Middle frontal gyrus (tissue), 1 donor: ENCODE data around the gene GFPT1.

Experiments used
- DNase-seq: peaks from one replicate; pipeline ENCODE4 v3.0.0-alpha.2; 2015; ENCODE audit warnings: low spot score; ENCODE audit errors: extremely low spot score

The GFPT1 gene

DNA sequence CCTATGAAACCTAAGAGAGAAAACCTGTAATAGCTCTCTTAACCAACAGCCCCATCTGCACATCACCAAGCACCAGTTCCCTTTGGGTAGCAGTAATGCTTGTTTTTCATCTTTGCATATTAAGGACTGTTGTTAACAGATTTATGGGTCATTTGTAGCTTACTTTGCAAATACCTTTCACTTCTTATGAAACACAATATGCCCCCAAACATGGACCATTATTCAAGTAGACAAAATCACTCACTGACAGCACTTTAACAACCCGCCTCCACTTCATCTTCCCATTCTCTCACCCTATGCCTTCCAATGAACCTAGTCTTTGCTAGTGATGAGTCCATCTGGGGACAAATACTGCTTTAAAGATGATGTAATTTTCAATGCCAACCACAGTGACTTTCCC, 64.4 kb downstream of the GFPT1 start:
- DNase-seq = no peak

DNA sequence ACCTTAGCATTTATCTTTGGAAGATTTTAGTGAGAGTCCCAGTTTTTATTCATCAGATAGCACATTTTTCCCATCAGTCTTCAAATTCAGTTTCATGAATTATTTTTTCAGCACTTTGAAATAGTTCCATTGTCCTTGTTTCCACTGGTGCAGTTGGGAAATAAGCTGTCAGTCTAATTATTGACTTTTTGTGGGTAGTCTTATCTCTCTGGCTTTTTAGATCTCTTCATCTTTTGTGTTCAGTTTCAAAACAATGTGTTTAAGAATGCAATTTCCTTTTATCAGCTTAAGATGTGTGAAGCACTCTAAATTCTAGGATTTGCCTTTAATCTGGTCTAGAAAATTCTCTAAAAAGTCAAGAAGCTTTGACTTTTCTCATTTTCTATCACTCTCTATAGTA, 70.5 kb downstream of the GFPT1 start:
- DNase-seq = no peak

DNA sequence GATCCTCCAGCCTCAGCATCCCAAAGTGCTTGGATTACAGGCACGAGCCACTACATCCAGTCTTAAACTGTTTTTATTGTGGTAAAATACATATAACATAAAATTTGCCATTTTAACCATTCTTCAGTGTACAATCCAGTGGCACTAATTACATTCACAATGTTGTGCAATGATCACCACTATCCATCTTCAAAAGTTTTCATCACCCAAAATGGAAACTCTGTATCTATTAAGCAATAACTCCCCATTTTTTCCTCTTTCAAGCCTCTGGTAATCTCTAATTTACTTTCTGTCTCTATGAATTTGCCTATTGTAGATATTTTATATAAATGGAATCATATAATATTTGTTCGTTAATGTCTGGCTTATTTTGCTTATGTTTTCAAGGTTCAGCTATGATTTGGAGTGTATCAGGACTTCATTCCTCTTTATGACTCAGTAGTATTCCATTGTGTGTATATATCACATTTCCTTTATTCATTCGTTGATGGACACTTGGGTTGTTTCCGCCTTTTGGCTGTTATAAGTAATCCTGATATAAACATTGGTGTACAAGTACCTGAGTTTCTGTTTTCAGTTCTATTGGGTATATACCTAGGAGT, 71.8 kb downstream of the GFPT1 start:
- DNase-seq = no peak

DNA sequence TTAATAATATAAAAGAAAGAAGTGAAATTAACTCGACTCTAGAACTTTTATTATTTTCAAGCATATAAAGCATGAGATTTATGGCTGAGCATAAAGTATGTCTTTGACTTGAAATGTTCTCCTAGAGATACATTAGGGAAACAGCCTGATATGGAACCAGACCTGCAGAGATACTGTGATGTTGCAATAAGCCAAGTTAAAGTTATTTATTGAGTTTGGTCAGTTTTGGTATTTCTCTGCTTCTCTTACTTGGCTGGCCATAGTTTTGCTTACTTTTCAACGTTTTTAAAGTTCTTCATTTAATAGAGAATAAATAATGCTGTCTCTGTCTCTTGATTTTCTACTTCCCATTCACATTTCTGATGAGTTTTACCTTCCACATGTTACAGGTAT, 76.0 kb downstream of the GFPT1 start:
- DNase-seq = no peak

DNA sequence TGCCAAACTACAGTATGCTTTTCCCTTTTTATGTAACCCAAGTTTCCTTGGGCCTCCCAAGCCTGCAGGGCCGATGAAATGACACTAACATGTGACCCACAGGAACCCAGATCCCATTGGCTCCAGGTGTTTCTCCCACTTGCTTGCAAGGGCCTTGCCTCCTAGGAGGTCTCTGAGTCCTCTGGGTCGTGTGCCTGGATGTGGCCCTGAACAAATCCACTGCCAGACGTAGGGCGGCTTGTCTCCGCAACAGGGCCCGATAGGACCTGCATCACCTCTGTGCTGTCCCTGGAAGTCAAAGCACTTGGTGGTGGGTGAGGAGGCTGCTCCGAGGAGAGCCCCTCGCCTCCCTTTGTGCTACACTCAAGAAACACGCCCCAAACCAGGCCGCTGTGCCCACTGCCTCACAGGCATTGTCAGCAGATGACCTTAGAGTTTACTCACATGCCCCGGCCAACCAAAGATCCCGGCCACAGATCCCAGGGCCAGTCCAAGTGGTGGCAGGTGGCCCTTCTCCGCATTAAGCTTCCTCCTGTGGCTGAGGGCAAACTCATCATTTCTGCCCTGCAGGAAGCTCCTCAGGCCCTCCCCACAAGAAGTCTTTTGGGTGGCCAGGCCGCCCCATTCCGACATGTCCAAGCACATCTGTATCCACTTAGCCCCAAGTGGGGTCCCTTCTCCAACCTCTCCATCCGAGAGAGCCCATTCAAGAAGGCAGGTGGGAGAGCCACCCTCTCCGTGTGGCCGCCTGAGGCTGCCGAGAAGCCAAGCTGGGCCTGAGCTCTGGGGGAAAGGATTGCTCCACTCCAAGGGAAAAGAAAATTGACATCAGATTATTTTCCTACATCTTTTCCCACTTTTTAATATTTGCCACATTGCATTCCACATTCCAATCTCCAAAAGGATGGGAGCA, 76.7 kb downstream of the GFPT1 start:
- DNase-seq = no peak

DNA sequence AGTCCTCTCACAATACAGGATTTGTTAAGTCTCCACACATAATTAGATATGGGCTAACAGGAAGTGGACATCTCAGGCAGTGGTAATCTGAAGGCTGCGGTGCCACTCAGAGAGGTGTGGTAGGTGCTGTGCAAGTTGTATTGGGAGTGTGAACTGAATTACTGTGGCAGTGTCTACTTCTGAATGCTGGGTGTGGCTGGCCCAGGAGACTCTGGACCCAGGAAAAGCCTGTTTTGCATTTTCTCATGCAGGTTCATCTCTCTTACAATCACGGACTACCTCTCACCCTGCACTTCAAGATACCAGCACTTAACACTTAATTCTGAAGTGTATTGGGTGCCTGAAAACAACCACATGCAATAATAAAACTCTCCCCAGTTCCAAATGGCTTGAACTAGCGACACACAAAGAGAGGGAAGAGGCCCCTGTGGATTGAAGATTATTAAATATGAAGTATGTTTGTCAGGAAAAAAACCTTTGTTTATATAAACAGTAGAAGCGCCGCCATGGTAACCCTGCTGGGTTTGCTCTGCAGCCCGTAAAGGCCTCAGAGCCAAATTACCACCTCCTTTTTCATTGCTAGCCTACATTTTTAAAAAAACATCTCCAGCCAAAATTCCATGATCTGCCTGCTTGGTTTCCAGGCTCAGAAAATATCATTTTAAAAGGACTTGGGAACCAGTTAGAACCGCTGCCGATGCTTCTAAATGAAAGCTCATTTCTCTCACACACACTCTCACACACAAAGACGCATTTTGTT, 77.5 kb downstream of the GFPT1 start:
- DNase-seq = no peak

DNA sequence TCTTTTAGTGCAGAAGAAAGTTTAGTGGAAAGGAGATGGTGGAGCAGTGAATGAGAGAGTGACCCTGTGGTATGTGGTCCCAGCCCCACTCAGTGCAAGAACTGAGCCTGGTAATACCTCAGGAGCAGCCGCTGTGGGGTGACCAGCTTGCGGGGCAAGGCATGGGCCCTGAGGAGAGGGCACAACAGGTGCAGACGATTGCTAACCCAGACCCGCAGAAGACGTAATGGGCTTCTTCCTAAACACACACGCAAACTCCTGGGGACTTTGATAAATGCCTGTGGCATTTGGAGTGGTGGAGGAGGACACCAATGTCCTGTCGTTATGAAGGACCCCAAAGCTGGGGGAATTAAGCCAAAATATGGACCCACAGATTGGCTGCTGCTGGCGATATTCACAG, 78.7 kb downstream of the GFPT1 start:
- DNase-seq = no peak

DNA sequence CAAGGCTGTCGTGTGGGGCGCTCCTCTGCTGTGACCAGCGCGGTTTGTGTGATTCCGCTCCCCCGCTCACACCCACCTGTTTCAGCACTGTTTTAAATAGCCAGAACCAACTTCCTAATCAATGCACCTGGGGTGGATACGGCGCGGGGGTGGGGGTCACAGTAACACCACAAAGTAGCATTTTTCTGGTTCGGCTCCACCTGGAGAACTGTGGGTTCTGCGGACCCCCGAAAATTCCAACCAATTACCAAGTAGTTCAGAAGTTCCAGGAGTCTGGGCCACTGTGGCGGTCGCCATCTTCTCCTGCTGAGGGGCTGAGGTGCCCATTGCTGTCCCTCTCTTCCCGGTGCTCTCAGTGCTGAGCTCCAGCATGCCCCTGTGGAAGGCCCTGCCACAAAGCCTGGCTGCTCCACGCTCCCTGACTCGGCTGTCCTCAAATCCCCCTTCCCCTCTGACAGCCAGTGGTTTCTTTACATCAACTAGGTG, 79.4 kb downstream of the GFPT1 start:
- no peak for DNase-seq

DNA sequence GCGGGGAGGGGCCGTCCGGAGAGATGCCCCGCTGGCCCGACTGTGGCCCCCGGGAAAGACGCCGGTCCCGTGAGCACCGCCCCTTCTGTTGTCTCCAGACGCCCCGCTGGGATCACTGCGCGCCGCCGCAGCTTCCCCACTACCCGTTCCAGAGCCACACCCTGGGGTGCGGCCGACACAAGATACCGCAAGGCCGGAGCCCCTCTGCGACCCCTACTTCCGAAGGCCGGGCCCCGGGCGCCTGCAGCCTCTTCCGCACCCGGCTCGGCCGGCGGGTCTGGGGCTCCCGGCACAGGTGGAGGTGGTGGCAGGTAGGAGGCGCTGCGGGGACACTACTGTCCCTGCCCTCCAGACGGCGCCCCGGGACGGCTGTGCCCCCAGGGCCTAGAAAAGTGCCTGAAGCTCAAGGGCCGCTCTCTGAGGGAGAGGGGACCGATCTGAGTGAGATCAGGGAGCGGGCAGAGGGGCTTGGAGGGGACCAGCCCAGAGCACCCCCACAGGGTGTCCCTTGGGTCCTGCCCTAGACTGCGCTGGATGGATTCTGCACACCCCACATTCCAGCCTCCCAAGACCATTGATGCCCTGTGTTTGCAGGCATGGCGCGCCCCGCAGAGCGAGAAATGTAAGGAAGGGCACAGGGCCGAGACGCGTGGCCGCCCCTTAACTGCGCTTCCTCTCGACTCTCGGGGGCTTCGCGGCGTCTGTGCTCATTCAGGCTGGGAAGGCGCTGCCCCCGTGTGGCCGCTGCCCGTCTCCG, 80.0 kb downstream of the GFPT1 start:
- peak; percentile 61 for DNase-seq

DNA sequence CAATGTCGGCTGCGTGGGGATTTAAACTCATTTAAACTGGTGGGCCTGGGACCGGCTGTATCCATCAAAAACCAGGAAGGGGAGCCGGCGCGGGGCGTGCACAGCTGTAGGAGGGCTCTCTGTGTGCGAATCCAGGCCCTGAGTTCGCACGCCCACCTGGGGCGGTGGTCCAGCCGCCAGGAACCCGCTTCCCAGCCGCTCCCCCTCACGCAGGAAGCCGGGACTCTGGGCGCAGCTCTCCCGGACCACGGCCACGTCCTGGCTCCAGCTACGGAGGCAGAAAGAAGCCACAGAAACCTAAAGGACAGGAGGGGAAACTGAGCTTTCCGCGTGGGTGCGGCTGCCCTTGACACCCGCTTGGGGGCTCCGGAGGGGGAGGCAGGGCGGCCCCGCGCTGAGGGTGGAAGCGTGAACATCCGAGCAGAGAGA, 80.6 kb downstream of the GFPT1 start:
- DNase-seq = no peak

DNA sequence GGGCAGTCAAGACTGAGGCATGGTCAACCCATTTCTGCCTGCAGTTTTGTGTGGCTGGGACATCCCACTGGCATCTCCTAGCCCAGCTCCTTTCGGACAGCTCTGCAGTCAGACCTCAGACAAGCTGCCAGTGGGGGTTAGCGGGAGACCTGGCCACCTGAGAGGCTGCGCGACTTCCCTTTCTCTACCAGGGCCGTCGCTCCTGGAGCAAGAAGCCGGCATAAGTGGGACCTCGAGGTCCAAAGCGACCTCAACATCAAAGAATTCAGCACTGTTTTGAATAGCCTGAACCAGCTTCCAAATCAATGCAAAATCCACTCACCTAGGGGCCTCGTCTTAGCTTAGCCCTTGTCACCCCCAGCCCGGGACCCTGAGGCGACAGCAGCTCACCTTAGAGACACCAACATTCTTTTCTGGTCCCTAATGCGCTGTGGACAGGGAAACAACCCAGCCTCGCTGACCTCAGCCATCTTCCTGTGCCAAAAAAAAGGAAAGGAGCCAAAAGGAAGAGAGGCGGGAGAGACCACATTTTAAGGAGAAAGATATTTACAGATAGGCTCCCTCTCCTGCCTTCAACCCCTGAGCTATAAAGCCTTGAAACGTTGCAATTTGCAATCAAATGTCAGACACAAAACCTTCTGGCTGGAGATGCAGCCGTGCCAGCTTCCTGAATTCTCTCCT, 81.2 kb downstream of the GFPT1 start:
- DNase-seq = no peak

DNA sequence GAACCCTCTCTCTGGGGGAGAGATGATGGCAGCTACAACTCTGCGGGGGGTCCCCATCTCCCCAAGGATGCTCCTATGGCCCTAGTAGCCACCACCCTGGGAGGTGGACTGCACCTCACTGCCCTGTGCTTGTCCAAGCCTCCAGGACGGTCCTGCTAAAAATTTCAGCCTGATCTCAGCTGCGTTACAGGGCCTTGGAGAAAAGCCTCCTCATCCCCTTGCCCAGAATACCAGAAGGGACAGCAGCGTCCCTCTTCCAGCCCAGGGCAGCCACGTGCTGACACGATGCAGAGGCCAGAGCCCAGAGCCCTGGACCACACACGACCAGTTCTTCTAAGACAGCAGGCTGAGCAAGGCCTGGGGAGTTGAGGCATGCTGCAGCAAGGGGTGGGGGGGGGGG, 81.9 kb downstream of the GFPT1 start:
- no peak for DNase-seq

DNA sequence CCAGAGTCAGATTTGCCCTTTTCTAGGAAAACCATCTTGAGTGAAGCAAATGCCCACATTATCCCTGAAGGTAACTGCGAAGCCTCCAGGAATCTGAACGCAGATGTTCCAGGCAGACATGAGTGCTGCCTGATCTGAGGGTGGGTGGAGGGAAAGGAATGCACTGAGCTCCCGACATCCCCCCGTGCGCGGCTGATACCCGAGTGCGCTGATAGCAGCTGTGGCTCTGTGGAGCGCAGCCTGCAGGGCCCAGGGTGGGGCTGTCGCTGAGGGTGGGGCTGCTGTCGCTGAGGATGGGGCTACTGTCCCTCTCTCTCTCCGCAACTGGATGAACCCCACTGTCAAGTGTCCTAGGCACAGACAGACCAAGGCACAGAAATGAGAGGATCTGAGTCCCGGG, 82.4 kb downstream of the GFPT1 start:
- no peak for DNase-seq

DNA sequence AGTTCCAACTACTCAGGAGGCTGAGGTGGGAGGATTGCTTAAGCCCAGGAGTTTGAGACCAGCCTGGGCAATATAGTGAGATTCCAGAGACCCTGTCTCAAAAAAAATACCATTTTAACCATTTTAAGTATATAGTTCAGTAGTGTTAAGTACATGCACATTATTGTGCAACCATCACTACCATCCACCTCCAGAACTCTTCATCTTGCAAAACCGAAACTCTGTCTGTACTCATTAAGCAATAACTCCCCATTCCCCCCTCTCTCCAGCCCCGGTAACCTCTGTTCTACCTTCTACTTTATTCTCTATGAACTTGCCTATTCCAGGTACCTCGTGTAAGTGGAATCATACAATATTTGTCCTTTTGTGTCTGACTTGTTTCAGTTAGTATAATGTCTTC, 86.4 kb downstream of the GFPT1 start:
- DNase-seq = no peak

DNA sequence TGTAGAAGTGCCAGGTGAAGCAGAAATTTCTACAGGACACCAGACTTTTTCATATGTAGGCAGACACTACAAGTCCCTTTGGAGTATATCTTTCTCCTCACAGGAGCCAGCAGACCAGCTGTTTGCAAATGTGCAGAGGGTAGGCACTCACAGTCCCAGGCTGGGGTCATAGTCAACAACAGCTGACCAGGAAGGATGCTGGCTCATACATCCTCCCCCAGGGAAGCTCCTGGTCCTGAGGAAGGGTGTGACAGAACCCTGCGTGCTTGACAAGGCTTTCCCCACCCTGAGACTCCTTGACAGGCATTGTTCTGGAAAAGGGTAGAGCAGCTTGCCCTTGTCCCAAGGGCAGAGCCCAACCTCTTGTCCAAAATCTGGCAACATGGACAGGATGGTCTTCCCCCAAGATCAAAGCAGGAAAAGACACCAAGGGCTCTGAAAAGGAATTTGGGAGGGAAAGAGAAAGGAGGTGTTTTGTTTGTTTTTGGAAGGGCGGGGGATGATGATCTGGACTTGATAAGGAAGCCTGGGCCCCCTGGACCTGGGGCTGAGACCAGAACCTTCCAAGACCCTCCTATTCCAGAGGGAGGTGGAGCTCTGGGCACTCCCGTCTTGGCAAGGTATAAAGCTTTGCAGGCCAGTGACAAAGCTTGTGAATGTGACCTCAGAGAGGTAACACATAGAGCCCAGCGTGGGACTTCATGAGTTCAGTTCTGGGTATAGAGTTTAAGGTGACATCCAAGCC, 87.1 kb downstream of the GFPT1 start:
- DNase-seq = no peak

DNA sequence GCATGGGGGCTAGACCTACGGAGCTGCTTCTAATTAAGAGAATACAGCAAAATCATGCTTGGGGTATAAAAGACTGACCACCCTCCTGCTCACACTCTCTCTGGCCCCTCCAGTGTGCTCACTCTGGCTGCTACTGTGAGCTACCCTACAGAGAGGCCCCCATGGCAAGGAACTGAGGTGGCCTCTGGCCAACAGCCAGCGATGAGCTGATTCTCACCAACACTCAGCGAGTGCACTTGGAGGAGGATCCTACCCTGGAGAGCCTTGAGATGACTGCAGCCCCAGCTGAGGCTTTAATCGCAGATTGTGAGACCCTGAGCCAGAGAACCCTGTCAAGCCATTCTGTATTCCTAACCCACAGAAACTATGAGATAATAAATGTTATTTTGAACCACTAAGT, 88.2 kb downstream of the GFPT1 start:
- no peak for DNase-seq

DNA sequence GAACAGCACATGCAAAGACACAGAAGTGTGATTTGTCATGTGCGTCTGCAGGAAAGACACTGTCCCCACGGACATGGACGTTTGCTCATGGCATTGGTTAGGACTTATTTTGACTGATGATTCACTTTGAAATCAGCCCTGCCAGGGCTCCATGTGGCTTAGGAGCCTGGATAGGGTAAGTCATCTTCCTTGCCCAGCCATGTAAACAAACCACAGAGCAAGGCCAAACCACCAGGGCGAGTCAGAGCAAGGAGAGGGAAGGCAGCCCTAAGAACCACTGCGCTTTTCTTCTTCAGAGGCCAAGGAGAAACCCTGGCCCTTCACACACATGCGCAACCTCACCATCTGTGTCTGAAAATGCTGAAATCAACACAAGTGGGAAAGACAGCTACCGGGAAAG, 88.8 kb downstream of the GFPT1 start:
- no peak for DNase-seq

DNA sequence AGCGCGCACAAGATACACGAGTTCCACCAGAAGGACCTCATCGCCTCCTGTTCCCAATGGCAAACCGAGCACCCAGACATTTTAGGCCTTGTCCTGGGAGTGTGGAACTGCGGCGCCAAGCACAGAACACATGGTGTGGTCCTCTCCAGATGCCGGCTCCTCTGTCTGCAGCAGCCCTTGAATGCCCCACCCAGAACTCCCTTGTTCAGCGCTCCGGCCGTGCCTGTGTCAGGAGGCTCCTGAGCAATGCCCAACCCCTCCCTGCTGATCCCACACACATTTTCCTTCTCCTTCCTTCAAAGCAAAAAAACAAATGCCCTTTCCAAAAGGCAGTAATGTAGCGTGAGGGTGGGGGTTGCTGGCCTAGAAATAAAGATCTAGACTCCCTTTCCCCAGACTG, 89.8 kb downstream of the GFPT1 start:
- DNase-seq = no peak

DNA sequence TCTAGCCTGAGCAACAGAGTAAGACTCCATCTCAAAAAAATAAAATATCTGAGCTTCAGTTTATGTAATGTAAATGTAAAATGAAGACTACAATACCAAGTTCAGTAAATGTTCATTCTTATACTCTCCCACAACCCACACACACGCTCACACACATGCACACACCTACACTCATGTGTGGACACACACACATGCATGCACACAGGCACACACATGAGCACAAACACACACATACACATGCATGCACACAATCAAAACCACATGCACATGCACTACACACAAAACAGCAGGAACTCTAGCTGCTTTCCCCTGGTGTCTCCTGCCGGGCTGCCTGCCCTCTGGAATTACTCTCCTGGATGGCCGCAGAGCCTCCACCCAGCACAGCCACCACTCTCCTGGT, 90.6 kb downstream of the GFPT1 start:
- no peak for DNase-seq

DNA sequence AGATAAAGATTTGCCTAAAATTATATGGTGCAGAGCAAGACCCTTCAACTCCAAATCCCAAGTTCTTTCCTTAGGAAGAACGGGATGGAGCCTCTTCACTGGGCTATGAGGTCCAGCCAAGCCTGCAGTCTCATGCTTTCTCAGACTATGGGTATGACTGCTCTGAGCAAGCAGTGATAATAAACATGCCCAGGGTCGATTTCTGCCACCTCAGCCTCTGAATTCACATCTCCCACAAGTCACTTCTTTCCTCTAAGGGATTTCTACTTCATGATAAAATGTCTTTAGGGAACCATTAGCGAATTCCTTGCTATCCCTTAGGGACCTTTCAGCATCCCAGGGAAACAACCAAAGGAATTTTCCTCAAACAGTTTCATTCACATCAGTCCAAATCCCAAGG, 94.8 kb downstream of the GFPT1 start:
- DNase-seq = no peak
